HepG2 (cell line): Measurements from ENCODE around the gene OTOG. TPM values are rescaled to one million over a fixed set of nuclear protein-coding genes. Genes with fewer than 3 reads are reported as not detected.

Experiments used
- ATAC-seq: fragments of 200-7000 bp; cut with Tn5 transposase; 3 replicates; pipeline ENCODE4 v1.9.1; 2020; ENCODE audit warnings: mild to moderate bottlenecking, moderate library complexity
- BruUV-seq: library from RNA; stranded (reverse); fragments of 400-500 nt; replicated peaks from 2 replicates; lab custom pipeline; 2021; lab: Mats Ljungman, UMichigan
- CTCF ChIA-PET: fragments of 300-600 bp; formaldehyde crosslinking; extraction: SDS; loops from one replicate; lab custom pipeline; 2021; ENCODE audit warnings: low total read pairs, inconsistent platforms, low intra/inter-chr PET ratio; lab: Yijun Ruan, JAX
- POLR2A ChIA-PET: fragments of 350-600 bp; sonication (Branson Sonifier 250); formaldehyde crosslinking; loops from one replicate; lab custom pipeline; 2020; ENCODE audit warnings: antibody characterized with exemption, inconsistent platforms; lab: Yijun Ruan, JAX
- DNase-seq: peaks from one replicate; pipeline ENCODE4 v3.0.0-alpha.2; 2015; ENCODE audit warnings: low spot score
- FAIRE-seq: peaks from 3 replicates; lab custom pipeline; 2011; peaks lifted over from hg19 to GRCh38; lab: Jason Lieb, UNC
- H2AFZ ChIP-seq: one replicate; pipeline ENCODE4 v1.6.1; 2011; ENCODE audit warnings: low read length, inconsistent platforms
- H3K27ac ChIP-seq: fragments of 300-600 bp; 3 replicates; pipeline ENCODE4 v1.8.0; 2011; ENCODE audit warnings: mixed run types, mild to moderate bottlenecking, mixed read lengths, low read length, inconsistent platforms; ENCODE audit not compliant: insufficient read depth; ENCODE audit errors: extremely low read length
- H3K27me3 ChIP-seq, 2 experiments: fragments of 200-600 bp in 1 of 2; 2 replicates in 1 of 2; 3 replicates in 1 of 2; pipeline versions ENCODE4 v1.6.0 to v1.8.0; 2011; ENCODE audit warnings: low read length in 2 of 2, mild to moderate bottlenecking in 2 of 2, moderate library complexity in 2 of 2, inconsistent platforms in 1 of 2; ENCODE audit not compliant: insufficient read depth in 2 of 2, control insufficient read depth in 1 of 2
- H3K36me3 ChIP-seq, 2 experiments: fragments of 200-600 bp in 1 of 2; replicated peaks in 1 of 2; 2 replicates in 1 of 2; 3 replicates in 1 of 2; pipeline versions ENCODE4 v1.5.1 to v1.8.0; 2011; ENCODE audit warnings: low read length in 2 of 2, inconsistent platforms in 1 of 2; ENCODE audit not compliant: insufficient read depth in 2 of 2, control insufficient read depth in 1 of 2
- H3K4me1 ChIP-seq: 2 replicates; pipeline ENCODE4 v1.5.1; 2012; ENCODE audit warnings: low read length, inconsistent platforms; ENCODE audit not compliant: insufficient read depth
- H3K4me2 ChIP-seq: 2 replicates; pipeline ENCODE4 v1.6.0; 2011; ENCODE audit warnings: low read depth, low read length, inconsistent platforms
- H3K4me3 ChIP-seq, 3 experiments: fragments of 200-600 bp in 1 of 3; sonication (generic), shearing (Covaris generic) in 1 of 3; replicated peaks in 1 of 3; 2 replicates each; pipeline ENCODE4 v1.5.1; 2011 to 2016; ENCODE audit warnings: low read length in 3 of 3, inconsistent platforms in 2 of 3, low read depth in 2 of 3, mild to moderate bottlenecking in 2 of 3, control low read depth in 1 of 3, mixed read lengths in 1 of 3; ENCODE audit not compliant: insufficient read depth in 1 of 3
- H3K79me2 ChIP-seq: one replicate; pipeline ENCODE4 v1.6.1; 2011; ENCODE audit warnings: low read length, inconsistent platforms; ENCODE audit not compliant: insufficient read depth
- H3K9ac ChIP-seq: 2 replicates; pipeline ENCODE4 v1.6.0; 2011; ENCODE audit warnings: mild to moderate bottlenecking, low read depth, low read length, inconsistent platforms; ENCODE audit not compliant: insufficient read depth
- H3K9me3 ChIP-seq: 2 replicates; pipeline ENCODE4 v1.5.1; 2012; ENCODE audit warnings: mild to moderate bottlenecking, low read length
- H4K20me1 ChIP-seq: 2 replicates; pipeline ENCODE4 v1.6.0; 2011; ENCODE audit warnings: inconsistent platforms, mild to moderate bottlenecking, low read length, moderate library complexity; ENCODE audit not compliant: insufficient read depth
- ARID2 ChIP-seq: sonication (generic); formaldehyde crosslinking; IDR thresholded peaks from 2 replicates; pipeline ENCODE4 v1.8.1; 2022; ENCODE audit warnings: mild to moderate bottlenecking, missing genetic modification reagents, borderline replicate concordance
- ELF1 ChIP-seq: sonication (generic); formaldehyde crosslinking; IDR thresholded peaks from 2 replicates; pipeline ENCODE4 v1.4.0; 2020; ENCODE audit warnings: missing genetic modification reagents
- MZF1 ChIP-seq: sonication (generic); formaldehyde crosslinking; IDR thresholded peaks from 2 replicates; pipeline ENCODE4 v1.8.1; 2023; ENCODE audit warnings: mild to moderate bottlenecking, missing genetic modification reagents, borderline replicate concordance
- SMAD9 ChIP-seq: sonication (generic); formaldehyde crosslinking; IDR thresholded peaks from 2 replicates; pipeline ENCODE4 v1.5.1; 2020; ENCODE audit warnings: mild to moderate bottlenecking, missing genetic modification reagents
- SOX5 ChIP-seq: IDR thresholded peaks from 2 replicates; pipeline ENCODE4 v1.6.1; 2016; ENCODE audit warnings: borderline replicate concordance
- SPEN ChIP-seq: sonication (generic); formaldehyde crosslinking; IDR thresholded peaks from 2 replicates; pipeline ENCODE4 v1.5.1; 2020; ENCODE audit warnings: low read depth, mild to moderate bottlenecking, missing genetic modification reagents
- SRSF4 ChIP-seq: fragments of 200-400 bp; formaldehyde crosslinking; IDR thresholded peaks from one replicate; pipeline ENCODE4 v1.6.1; 2018; ENCODE audit warnings: mild to moderate bottlenecking, low read depth, low read length, moderate library complexity; ENCODE audit not compliant: poor library complexity, severe bottlenecking
- STAG1 ChIP-seq: sonication (generic); formaldehyde crosslinking; IDR thresholded peaks from 2 replicates; pipeline ENCODE4 v1.4.0; 2020; ENCODE audit warnings: missing genetic modification reagents
- ZNF589 ChIP-seq: sonication (generic); formaldehyde crosslinking; conservative IDR thresholded peaks from 2 replicates; pipeline ENCODE4 v1.8.0; 2022; ENCODE audit warnings: mild to moderate bottlenecking, moderate library complexity, missing genetic modification reagents
- ZSCAN21 ChIP-seq: sonication (generic); formaldehyde crosslinking; IDR thresholded peaks from 2 replicates; pipeline ENCODE4 v1.8.0; 2022; ENCODE audit warnings: mild to moderate bottlenecking, missing genetic modification reagents, moderate library complexity, borderline replicate concordance
- WGBS: methylation state at CpG from one replicate; pipeline ENCODE4 v1.1.6; 2017; ENCODE audit warnings: low lambda C conversion rate; 5-methylcytosine and 5-hydroxymethylcytosine counted together
- in situ Hi-C: cut with HindIII; loops from 2 replicates; pipeline ENCODE4 v1.10.0; 2017; ENCODE audit warnings: low pct_unique_long_range_greater_than_20kb; ENCODE audit not compliant: extremely low pct_ligation_motif_present
- intact Hi-C: fragments of 100-400 bp; cut with micrococcal nuclease; formaldehyde crosslinking; loops from one replicate; pipeline ENCODE4 v1.10.0; 2022; ENCODE audit not compliant: unreplicated experiment
- polyA plus RNA-seq, 8 experiments: library from polyadenylated mRNA; depleted of rRNA in 3 of 8; stranded (reverse) in 7 of 8; unstranded in 1 of 8; fragments of >200 nt; fragmentation: Illumina TruSeq in 4 of 8; extraction: Trizol in 4 of 8; gene quantifications; 2 replicates each; pipeline versions ENCODE4 v1.2.1 to v1.2.3, GENCODE V29; 2011 to 2016; ENCODE audit warnings: low read depth in 4 of 8, missing spikeins in 1 of 8, mixed read lengths in 1 of 8; ENCODE audit not compliant: insufficient read depth in 1 of 8
- total RNA-seq, 5 experiments: library from RNA; depleted of rRNA; stranded (reverse); fragments of >200 nt; fragmentation: Illumina TruSeq; extraction: Trizol; gene quantifications; 2 replicates each; pipeline ENCODE4 v1.2.3, GENCODE V29; 2016; ENCODE audit warnings: low read depth in 1 of 5
- TF ChIP-seq, protein P1 (sequence below): sonication (generic); formaldehyde crosslinking; IDR thresholded peaks from 2 replicates; pipeline ENCODE4 v1.8.0; 2022; ENCODE audit warnings: mild to moderate bottlenecking, missing genetic modification reagents
- TF ChIP-seq, protein P2 (sequence below): sonication (generic); formaldehyde crosslinking; IDR thresholded peaks from 2 replicates; pipeline ENCODE4 v1.4.0; 2020; ENCODE audit warnings: missing genetic modification reagents
- TF ChIP-seq, protein P3 (sequence below): IDR thresholded peaks from 2 replicates; pipeline ENCODE4 v1.6.1; 2016; ENCODE audit warnings: low read depth, missing genetic modification reagents, missing compliant biosample characterization

The OTOG gene
- total and polyA plus RNA-seq, 2 of the 13 experiments (the other 11 are each of a cell fraction or from before 2014, with no cell fraction given) = not detected

DNA sequence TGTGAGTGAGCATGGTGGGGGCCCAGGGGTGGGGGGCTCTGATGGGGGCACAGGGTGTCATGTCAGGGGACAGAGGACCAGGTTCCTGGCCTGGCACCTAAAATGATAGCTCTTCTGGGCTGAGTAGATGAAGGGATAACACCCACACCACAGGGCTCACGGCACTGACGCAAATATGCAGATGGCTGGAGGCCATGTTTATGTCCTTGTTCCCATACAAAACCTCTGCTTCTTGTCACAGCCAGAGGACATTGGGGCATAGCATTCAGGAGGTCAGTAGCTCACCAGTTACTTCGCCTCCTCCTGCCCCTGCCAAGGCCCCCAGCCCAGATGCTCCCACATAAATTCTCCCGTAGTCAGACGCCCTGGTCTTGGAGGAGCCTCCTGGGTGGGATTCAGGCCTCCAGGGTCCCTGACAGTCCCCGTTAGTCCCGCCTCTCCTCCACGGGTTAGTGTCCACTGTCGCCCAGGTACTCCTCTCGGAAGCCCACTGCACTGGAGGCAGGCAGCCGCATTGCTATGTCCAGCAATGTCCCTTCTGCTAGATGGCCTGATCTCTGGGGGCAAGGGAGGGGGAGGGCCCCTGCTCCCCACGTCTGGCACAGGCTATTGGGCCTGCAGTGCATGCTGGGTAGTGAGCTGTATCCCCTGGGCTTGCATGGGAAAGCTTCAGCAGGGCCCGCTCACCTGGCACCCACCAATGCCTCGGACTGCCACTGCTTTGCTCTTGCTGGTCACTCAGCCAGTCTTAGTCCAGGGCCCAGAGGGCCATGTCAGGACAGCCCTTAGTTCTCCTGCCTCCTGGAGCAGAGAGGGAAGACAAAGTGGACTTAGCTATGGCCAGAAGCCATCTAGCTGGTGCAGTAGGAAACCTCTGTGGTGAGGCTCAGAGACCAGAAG lies 96.7 kb downstream of the OTOG start:
- H3K4me2 ChIP-seq = no peak overlapping the region
- H3K27me3 ChIP-seq = peaks cover 1 to 10% of the 10 kb centered on the region in 2 experiments; a peak in 3 of 5 replicates
- no peaks in the 10 kb centered on the region for H3K79me2 ChIP-seq
- DNase-seq (no peak), FAIRE-seq (no peak), ATAC-seq (no peak)
- BruUV-seq = no TSS peak
- no peak overlapping the region for H3K27ac ChIP-seq
- in situ Hi-C loops (no loop called here), intact Hi-C loops (no loop called here)
- no peak overlapping the region for H2AFZ ChIP-seq
- H3K4me1 ChIP-seq = no peaks in the 10 kb centered on the region
- H3K4me3 ChIP-seq = no peak overlapping the region
- no peaks in the 10 kb centered on the region for H4K20me1 ChIP-seq
- TF ChIP-seq SPEN (no peak), STAG1 (CRISPR knock-in tag) (no peak), SMAD9 (CRISPR knock-in tag) (no peak), SRSF4 (no peak), ZSCAN21 (CRISPR knock-in tag) (no peak), ARID2 (CRISPR knock-in tag) (no peak), SOX5 (CRISPR knock-in tag) (no peak), ELF1 (no peak), ZNF589 (CRISPR knock-in tag) (no peak), MZF1 (CRISPR knock-in tag) (no peak)
- TF ChIP-seq, protein P1, sequence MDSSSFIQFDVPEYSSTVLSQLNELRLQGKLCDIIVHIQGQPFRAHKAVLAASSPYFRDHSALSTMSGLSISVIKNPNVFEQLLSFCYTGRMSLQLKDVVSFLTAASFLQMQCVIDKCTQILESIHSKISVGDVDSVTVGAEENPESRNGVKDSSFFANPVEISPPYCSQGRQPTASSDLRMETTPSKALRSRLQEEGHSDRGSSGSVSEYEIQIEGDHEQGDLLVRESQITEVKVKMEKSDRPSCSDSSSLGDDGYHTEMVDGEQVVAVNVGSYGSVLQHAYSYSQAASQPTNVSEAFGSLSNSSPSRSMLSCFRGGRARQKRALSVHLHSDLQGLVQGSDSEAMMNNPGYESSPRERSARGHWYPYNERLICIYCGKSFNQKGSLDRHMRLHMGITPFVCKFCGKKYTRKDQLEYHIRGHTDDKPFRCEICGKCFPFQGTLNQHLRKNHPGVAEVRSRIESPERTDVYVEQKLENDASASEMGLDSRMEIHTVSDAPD (CRISPR knock-in tag) = no peak
- TF ChIP-seq, protein P2, sequence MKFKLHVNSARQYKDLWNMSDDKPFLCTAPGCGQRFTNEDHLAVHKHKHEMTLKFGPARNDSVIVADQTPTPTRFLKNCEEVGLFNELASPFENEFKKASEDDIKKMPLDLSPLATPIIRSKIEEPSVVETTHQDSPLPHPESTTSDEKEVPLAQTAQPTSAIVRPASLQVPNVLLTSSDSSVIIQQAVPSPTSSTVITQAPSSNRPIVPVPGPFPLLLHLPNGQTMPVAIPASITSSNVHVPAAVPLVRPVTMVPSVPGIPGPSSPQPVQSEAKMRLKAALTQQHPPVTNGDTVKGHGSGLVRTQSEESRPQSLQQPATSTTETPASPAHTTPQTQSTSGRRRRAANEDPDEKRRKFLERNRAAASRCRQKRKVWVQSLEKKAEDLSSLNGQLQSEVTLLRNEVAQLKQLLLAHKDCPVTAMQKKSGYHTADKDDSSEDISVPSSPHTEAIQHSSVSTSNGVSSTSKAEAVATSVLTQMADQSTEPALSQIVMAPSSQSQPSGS (CRISPR knock-in tag) = no peak
- TF ChIP-seq, protein P3, sequence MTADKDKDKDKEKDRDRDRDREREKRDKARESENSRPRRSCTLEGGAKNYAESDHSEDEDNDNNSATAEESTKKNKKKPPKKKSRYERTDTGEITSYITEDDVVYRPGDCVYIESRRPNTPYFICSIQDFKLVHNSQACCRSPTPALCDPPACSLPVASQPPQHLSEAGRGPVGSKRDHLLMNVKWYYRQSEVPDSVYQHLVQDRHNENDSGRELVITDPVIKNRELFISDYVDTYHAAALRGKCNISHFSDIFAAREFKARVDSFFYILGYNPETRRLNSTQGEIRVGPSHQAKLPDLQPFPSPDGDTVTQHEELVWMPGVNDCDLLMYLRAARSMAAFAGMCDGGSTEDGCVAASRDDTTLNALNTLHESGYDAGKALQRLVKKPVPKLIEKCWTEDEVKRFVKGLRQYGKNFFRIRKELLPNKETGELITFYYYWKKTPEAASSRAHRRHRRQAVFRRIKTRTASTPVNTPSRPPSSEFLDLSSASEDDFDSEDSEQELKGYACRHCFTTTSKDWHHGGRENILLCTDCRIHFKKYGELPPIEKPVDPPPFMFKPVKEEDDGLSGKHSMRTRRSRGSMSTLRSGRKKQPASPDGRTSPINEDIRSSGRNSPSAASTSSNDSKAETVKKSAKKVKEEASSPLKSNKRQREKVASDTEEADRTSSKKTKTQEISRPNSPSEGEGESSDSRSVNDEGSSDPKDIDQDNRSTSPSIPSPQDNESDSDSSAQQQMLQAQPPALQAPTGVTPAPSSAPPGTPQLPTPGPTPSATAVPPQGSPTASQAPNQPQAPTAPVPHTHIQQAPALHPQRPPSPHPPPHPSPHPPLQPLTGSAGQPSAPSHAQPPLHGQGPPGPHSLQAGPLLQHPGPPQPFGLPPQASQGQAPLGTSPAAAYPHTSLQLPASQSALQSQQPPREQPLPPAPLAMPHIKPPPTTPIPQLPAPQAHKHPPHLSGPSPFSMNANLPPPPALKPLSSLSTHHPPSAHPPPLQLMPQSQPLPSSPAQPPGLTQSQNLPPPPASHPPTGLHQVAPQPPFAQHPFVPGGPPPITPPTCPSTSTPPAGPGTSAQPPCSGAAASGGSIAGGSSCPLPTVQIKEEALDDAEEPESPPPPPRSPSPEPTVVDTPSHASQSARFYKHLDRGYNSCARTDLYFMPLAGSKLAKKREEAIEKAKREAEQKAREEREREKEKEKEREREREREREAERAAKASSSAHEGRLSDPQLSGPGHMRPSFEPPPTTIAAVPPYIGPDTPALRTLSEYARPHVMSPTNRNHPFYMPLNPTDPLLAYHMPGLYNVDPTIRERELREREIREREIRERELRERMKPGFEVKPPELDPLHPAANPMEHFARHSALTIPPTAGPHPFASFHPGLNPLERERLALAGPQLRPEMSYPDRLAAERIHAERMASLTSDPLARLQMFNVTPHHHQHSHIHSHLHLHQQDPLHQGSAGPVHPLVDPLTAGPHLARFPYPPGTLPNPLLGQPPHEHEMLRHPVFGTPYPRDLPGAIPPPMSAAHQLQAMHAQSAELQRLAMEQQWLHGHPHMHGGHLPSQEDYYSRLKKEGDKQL (CRISPR knock-in tag) = no peak
- POLR2A ChIA-PET = no interaction called here
- CTCF ChIA-PET = no interaction called here
- H3K9me3 ChIP-seq = no peaks in the 10 kb centered on the region
- WGBS = 33% methylated on average over 6 of the region's 14 CpGs
- H3K9ac ChIP-seq = no peak overlapping the region
- H3K36me3 ChIP-seq = no peaks in the 10 kb centered on the region
